ENCODE results near the gene ARMC9.

- TF ChIP-seq PITX1 (CRISPR knock-in tag; IDR thresholded peaks at IDR 0.05), result 0 out of 2 replicates have a peak, but pooled peaks have one; percentile 57
- TF ChIP-seq ETS1 (CRISPR knock-in tag; IDR thresholded peaks at IDR 0.05), result no peak
These were observed 633 bp upstream of the ARMC9 start for GRCh38 chr2:231197706-231198290.

Measured in HepG2 (cell line).